NCI-H2081 treated with DMSO at 0.1 percent for 48 hours (cell line): ENCODE measurements around the gene SHISA4.
"Not testable (repeated sequence)": the region's sequence is repeated elsewhere in the genome, so short reads cannot be mapped to it uniquely, and the experiment has no call there.

ENCODE experiments used
- DNase-seq: peaks from one replicate; lab custom pipeline; 2025; lab: John Stamatoyannopoulos, UW

Gene SHISA4

GRCh38 chr1:201888282-201889089, at the start of gene SHISA4:
SHISA4 (plus strand) TSS chr1:201888898; CDS start chr1:201888995, 97 bp downstream.
- no peak for DNase-seq

- DNase-seq: not testable (repeated sequence)
These were observed 49.6 kb upstream of the SHISA4 start for GRCh38 chr1:201839089-201839488.

- DNase-seq: no peak
These were observed 48.6 kb upstream of the SHISA4 start for GRCh38 chr1:201840055-201840454.

GRCh38 chr1:201840490-201840889, 48.2 kb upstream of the SHISA4 start:
- no peak for DNase-seq

GRCh38 chr1:201841265-201841912, 47.3 kb upstream of the SHISA4 start:
- DNase-seq: no peak

- DNase-seq: no peak
These were observed 46.1 kb upstream of the SHISA4 start for GRCh38 chr1:201842472-201843027.

GRCh38 chr1:201845331-201846083, 43.2 kb upstream of the SHISA4 start:
- DNase-seq: no peak

GRCh38 chr1:201847150-201847549, 41.5 kb upstream of the SHISA4 start:
- no peak for DNase-seq

- DNase-seq: no peak
These were observed 40.5 kb upstream of the SHISA4 start for GRCh38 chr1:201848230-201848629.

GRCh38 chr1:201849372-201850052, 39.2 kb upstream of the SHISA4 start:
- DNase-seq: no peak

GRCh38 chr1:201850053-201850397, 38.7 kb upstream of the SHISA4 start:
- no peak for DNase-seq

GRCh38 chr1:201851949-201852348, 36.7 kb upstream of the SHISA4 start:
- no peak for DNase-seq

GRCh38 chr1:201856722-201857121, 32.0 kb upstream of the SHISA4 start:
- DNase-seq: not testable (repeated sequence)

- DNase-seq: no peak
These were observed 29.3 kb upstream of the SHISA4 start for GRCh38 chr1:201859424-201859823.

- no peak for DNase-seq
These were observed 27.2 kb upstream of the SHISA4 start for GRCh38 chr1:201861448-201861847.

- DNase-seq: no peak
These were observed 18.3 kb upstream of the SHISA4 start for GRCh38 chr1:201870397-201870796.

GRCh38 chr1:201874672-201875071, 14.0 kb upstream of the SHISA4 start:
- no peak for DNase-seq

GRCh38 chr1:201876148-201876818, 12.4 kb upstream of the SHISA4 start:
- DNase-seq: no peak

GRCh38 chr1:201877877-201878401, 10.8 kb upstream of the SHISA4 start:
- DNase-seq: no peak

GRCh38 chr1:201880928-201881571, 7.6 kb upstream of the SHISA4 start:
- no peak for DNase-seq

GRCh38 chr1:201881617-201882016, 7.1 kb upstream of the SHISA4 start:
- no peak for DNase-seq
